HUDEP-2 (cell line): ENCODE measurements around the gene SYNPR.

ENCODE experiments used
- DNase-seq, 76 experiments: peaks; one replicate each; lab custom pipeline; 2025; ENCODE audit not compliant: unreplicated experiment in 76 of 76; lab: John Stamatoyannopoulos, UW

Gene SYNPR

GRCh38 chr3:63523100-63523499 lies 245.0 kb downstream of the SYNPR start:
- DNase-seq: no peak

GRCh38 chr3:63528325-63529000 lies 250.4 kb downstream of the SYNPR start:
- DNase-seq: no peak

DNA sequence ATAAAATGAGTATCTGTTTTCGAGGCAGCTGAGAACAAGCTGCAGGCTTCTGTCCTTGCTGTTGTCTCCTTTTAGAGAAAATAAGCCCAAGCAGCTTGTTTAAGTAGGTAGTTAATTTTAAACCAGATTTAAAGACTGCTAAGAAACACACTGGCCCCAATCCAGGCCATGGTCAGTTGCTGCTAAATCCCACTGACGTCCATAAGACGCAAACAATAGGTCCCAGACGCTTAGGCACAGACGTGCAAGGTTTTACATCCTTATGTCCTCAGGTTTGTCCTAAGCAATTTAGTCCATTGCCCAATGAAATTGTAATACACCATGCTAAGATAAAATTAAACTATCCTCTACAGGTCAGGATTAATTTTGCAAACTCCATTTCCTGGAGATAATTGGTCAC lies 254.4 kb downstream of the SYNPR start:
- DNase-seq: no peak

- DNase-seq: no peak
Measured at GRCh38 chr3:63538919-63539318, 260.8 kb downstream of the SYNPR start.

DNA sequence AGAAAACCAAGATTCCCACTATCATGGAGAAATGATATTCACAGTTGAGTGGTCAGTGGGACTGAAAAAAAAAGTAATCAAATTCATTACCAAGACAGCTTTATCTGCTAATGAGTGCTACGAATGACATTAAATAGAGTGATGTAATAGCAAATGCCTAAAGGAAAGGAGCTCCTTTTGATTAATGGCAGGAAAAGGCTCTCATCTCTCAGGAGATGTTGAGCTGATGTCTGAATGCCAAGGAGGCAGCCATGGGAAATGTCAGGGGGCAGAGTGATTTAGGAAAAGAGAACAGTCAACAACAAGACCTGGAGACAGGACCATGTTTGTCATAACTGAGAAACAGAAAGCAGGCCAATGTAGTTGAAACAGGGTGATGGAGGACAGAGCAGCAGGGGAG lies 277.7 kb downstream of the SYNPR start:
- no peak for DNase-seq

DNA sequence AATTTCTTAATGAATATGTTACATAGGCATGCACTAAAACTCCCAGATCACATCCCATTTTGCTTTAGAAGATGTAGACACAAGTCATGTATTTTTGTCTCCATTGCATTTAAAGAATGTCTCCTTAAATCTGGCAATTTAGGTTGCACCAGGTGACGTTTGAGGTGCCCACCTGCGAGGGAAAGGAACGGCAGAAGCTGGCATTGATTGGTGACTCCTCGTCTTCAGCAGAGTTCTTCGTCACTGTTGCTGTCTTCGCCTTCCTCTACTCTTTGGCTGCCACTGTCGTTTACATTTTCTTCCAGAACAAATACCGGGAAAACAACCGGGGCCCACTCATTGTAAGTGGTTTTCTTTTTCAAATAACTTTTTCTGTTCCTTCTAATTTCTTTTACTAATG lies 278.3 kb downstream of the SYNPR start:
- no peak for DNase-seq

DNA sequence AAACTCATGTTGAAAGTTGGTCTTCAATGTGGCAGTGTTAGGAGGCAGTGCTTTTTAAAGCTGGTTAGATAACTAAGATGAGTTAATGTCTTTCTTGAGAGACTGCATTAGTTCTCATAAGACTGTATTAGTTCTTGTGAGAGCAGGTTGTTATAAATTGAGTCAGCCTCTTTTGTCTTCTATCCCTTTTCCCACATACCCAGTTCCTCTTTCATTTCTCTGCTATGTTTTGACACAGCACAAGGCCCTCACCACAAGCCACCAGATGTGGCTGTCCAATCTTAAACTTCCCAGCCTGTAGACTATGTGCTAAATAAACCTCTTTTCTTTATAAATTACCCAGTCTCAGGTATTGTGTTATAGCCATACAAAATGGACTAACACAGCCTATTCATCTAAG lies 279.8 kb downstream of the SYNPR start:
- no peak for DNase-seq

DNA sequence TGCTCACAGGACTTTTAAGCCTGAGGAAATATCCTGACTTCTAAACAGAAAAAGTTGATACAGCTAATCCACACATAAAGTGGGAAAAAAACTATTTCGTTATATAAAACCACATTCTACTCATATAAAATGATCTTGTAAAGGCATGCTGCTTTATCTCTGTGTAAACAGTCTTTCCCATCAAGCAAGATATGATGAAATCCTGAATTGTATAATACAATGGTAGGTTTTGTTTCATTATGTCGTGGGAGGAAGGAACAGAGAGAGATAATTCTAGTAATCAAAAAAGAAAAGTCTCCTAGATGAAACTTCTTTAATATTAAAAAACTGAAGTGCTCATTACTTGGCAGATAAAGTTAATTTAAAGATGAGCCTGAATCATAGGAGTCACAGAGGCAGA lies 281.8 kb downstream of the SYNPR start:
- DNase-seq: no peak

- no peak for DNase-seq
Measured at GRCh38 chr3:63561879-63562278, 283.8 kb downstream of the SYNPR start.

- no peak for DNase-seq
Measured at GRCh38 chr3:63562323-63562722, 284.2 kb downstream of the SYNPR start.

DNA sequence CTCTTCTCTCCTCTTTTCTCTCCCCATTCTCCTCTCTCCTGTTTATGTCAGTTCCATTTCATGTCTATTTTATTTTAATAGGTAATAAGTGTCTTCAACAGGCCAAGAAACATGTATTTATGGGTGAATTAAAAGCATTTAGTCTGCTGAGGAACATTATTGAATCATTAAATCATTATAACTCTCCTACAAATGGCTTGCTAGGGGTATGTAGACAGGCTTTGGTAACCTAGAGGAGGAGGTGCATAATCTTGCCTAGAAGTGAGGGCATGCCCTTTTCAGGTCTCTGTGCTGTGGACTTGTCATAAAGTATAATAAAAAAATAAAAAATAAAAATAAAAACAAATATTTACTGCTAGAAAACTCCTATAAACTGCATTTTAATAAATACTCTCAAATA lies 285.5 kb downstream of the SYNPR start:
- no peak for DNase-seq

DNA sequence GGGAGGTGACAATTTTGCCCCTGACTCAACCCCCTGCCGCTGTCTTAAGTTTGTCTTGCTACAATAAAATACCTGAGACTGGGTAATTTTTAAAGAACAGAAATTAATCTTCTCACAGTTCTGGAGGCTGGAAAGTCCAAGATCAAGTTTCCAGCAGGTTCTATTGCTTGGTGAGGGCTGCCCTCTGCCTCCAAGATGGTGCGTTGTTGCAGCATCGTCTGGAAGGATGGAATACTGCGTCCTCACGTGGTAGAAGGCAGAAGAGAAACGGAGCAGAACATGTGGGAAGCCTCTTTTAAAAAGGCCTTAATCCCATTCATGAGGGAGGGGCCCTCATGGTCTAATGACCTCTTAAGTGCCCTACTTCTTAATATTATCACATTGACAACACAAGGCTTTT lies 287.1 kb downstream of the SYNPR start:
- DNase-seq: no peak

DNA sequence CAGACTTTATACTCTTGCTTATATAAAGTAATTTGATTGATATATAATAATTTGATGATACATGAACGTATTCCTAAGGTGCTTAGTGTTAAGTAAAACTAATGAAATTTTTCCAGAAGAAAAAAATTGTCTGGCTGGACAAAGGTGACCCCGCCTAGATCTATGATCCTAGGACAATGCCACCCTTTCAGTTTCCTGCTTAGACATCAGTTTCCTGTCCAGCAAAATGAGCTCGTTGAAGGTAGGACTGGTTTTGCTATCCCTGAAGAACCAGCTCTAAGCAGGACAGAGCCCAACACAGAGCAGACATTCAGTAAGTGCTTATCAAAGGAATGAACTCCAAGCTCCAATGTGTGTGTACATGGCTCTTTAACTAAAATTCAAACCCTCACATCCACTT lies 293.6 kb downstream of the SYNPR start:
- DNase-seq: no peak

DNA sequence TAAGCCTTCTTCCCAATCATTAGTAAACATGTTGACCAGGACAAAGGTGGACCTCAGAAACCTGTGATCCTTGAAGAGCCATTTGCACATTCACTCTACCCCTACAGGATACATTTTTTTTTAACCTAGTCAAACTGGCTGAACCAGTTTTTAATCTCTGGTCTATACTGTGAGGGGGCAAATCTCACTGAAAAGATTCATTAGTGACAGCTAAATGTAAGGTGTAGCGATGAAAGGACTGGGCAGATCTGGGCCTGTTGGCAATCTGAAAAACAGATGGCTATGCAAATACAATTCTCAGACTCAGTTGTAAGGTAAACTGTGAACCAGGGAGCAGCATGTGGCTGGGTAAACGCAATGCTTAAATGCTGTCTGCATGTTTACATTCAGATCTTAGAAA lies 298.7 kb downstream of the SYNPR start:
- DNase-seq: no peak

DNA sequence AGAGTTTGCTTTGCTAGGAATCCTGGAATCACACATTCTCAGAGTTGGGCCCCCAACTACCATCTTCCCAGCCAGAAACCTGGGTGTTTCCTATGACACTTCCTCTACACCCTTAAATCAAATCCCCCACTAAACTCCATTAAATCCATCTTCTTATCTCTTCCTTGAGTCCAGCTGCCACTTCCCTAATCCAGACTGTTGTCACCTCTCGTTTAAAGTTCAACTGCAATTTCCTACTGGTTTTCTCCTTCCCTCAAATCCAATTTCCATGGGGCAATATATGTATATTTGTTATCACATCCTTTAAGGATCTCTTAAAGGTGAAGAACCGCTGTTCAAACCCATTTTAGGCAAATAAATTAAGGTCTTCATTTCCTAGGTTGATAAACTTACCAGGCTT lies 300.8 kb downstream of the SYNPR start:
- no peak for DNase-seq

- no peak for DNase-seq
Measured at GRCh38 chr3:63580151-63580550, 302.0 kb downstream of the SYNPR start.

GRCh38 chr3:63582943-63583500 lies 304.9 kb downstream of the SYNPR start:
- peak in 6 of 76 experiments; percentile 2 to 31 (median 15) for DNase-seq

DNA sequence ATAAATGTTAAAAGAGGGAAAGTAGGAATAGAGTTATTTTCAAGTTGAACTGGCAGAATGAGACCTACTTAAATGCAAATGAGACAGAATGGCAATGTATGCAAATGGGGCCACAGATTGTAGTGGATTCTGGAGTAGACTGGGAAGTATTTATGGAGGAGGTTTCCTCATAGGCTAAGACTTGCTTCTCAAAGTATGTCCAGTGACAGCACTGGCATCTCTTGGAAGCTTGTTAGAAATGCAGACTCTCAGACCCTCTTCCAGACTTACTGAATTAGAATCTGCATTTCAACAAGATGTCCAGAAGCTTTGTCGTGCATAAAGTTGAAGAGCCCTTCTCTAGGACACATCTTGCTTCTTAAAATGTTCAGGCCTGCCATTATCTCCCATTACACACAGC lies 306.6 kb downstream of the SYNPR start:
- DNase-seq: no peak

DNA sequence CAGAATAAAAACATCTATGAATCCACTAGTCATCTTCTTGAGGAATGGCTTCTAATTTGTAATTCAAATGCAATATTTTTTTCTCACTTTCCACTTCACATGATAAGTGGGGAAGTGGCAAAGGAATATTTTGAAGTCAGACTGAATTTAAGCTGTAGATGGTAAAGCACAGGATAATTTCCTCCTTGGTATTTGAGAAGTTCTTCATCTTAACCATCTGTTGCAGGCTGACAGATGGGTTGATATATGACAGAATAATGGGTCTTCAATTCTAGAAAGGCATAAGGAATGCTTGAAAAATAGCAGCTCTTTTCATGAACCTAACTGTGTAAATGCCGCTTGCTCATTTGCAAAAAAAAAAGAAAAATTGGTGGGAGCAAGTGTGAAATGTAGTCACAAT lies 307.8 kb downstream of the SYNPR start:
- no peak for DNase-seq

GRCh38 chr3:63588895-63589294 lies 310.8 kb downstream of the SYNPR start:
- no peak for DNase-seq

DNA sequence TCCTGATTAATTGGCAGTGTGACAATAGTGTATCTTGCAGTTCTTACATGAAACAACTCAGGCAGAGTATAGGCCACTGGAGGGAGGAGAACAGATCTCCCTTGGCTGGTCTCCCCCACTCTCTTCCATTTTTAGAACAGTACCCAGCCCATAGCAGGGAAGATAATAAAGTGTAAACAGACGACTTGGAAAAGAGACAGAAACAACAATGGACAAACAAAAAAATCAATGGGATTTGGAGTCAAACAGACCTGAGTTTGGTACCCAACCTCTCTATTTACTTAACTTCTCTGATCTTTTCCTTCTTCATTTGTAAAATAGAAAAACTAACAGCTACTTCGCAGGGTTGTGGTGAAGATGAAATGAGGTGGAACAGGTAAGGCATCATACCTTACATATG lies 315.7 kb downstream of the SYNPR start:
- no peak for DNase-seq

DNA sequence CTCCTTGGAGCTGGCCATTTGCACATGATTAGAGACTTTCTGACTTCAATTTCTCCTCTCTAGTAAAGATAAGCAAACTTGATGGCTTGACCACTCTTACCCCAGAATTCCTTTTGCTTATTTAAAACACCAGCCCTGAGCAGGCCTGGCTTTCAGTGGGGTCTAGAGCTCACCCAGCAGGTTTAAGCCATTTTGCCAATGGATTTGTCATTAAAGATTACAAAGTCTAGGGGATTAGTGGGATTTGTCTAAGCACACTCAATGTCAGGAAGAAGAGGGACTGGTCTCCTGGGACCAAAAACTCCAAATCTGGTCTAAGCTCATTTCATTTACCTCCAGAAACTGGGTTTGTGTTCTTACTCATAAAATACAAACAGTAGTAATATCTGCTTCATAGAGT lies 317.1 kb downstream of the SYNPR start:
- DNase-seq: no peak

- no peak for DNase-seq
Measured at GRCh38 chr3:63597019-63597418, 318.9 kb downstream of the SYNPR start.
